Breast epithelium (tissue), 4 donors: Measurements from ENCODE around the gene CRACDL. TPM values are rescaled to one million over a fixed set of nuclear protein-coding genes. Genes with fewer than 3 reads are reported as not detected.

ENCODE experiments used
- DNase-seq, 2 donors: peaks; one replicate each; pipeline ENCODE4 v3.0.0-alpha.2; 2019; ENCODE audit warnings: low spot score in 2 of 2
- H3K27ac ChIP-seq, 2 donors: fragments of 200-600 bp; sonication (generic) in 1 of 2; one replicate each; pipeline ENCODE4 v1.5.1; 2016 to 2019; ENCODE audit warnings: mild to moderate bottlenecking in 1 of 2
- H3K27me3 ChIP-seq, 2 donors: fragments of 200-600 bp; sonication (generic) in 1 of 2; one replicate each; pipeline versions ENCODE4 v1.5.1 to v1.6.0; 2017 to 2019; ENCODE audit warnings: control low read depth in 1 of 2, mild to moderate bottlenecking in 1 of 2
- H3K36me3 ChIP-seq: fragments of 200-600 bp; one replicate; pipeline ENCODE4 v1.5.1; 2019
- H3K4me1 ChIP-seq, 2 donors: fragments of 200-600 bp; sonication (generic); one replicate each; pipeline ENCODE4 v1.5.1; 2016 to 2019; ENCODE audit warnings: control low read depth in 1 of 2
- H3K4me3 ChIP-seq, 3 donors: fragments of 200-600 bp; sonication (generic); 1 replicate in 2 of 3; 2 replicates in 1 of 3; pipeline ENCODE4 v1.5.1; 2016 to 2019; ENCODE audit warnings: mild to moderate bottlenecking in 3 of 3, moderate library complexity in 2 of 3
- H3K9me3 ChIP-seq, 2 donors: fragments of 200-600 bp; sonication (generic) in 1 of 2; one replicate each; pipeline ENCODE4 v1.5.1; 2016 to 2019; ENCODE audit warnings: control low read depth in 1 of 2
- POLR2A ChIP-seq: fragments of 450-650 bp; IDR thresholded peaks from one replicate; pipeline ENCODE4 v1.6.1; 2016; ENCODE audit warnings: antibody characterized with exemption, mild to moderate bottlenecking, moderate library complexity
- POLR2AphosphoS5 ChIP-seq, 3 donors: sonication (generic); formaldehyde crosslinking; IDR thresholded peaks; one replicate each; pipeline ENCODE4 v1.6.1; 2017; ENCODE audit warnings: antibody characterized with exemption in 3 of 3
- intact Hi-C: fragments of 100-400 bp; cut with DNase I; formaldehyde crosslinking; loops from one replicate; pipeline ENCODE4 v1.15.1; 2023; ENCODE audit warnings: low total_unique reads
- total RNA-seq, 3 donors: library from RNA; depleted of rRNA; stranded (reverse); fragments of >200 nt; gene quantifications; one replicate each; pipeline ENCODE4 v1.1.0, GENCODE V29; 2016
- TF ChIP-seq, protein P1 (sequence below), 3 donors: fragments of 450-650 bp; IDR thresholded peaks; one replicate each; pipeline ENCODE4 v1.5.1; 2016 to 2017; ENCODE audit warnings: antibody characterized with exemption in 3 of 3, mild to moderate bottlenecking in 3 of 3, moderate library complexity in 3 of 3

The CRACDL gene
- total RNA-seq, 3 donors from 2014 or later = 0.96 to 12.1 (median 10.8) TPM

- Histone ChIP-seq H3K27me3 (no peaks in the 10 kb centered on the region), H3K4me3 (no peak overlapping the region), H3K36me3 (no peaks in the 10 kb centered on the region), H3K4me1 (no peaks in the 10 kb centered on the region), H3K27ac (peak overlapping the region; percentile 91), H3K9me3 (peaks cover 0 to 10% of the 10 kb centered on the region in 2 donors)
- TF ChIP-seq POLR2AphosphoS5 (IDR thresholded peaks at IDR 0.05) = no peak
- TF ChIP-seq POLR2A = no peak
- TF ChIP-seq, protein P1, sequence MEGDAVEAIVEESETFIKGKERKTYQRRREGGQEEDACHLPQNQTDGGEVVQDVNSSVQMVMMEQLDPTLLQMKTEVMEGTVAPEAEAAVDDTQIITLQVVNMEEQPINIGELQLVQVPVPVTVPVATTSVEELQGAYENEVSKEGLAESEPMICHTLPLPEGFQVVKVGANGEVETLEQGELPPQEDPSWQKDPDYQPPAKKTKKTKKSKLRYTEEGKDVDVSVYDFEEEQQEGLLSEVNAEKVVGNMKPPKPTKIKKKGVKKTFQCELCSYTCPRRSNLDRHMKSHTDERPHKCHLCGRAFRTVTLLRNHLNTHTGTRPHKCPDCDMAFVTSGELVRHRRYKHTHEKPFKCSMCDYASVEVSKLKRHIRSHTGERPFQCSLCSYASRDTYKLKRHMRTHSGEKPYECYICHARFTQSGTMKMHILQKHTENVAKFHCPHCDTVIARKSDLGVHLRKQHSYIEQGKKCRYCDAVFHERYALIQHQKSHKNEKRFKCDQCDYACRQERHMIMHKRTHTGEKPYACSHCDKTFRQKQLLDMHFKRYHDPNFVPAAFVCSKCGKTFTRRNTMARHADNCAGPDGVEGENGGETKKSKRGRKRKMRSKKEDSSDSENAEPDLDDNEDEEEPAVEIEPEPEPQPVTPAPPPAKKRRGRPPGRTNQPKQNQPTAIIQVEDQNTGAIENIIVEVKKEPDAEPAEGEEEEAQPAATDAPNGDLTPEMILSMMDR (IDR thresholded peaks at IDR 0.05) = no peak
- no peak for DNase-seq
- intact Hi-C loops = no loop called here
These were observed 68.3 kb downstream of the CRACDL start for GRCh38 chr2:98867539-98868309.

- Histone ChIP-seq H3K27me3 (no peaks in the 10 kb centered on the region), H3K27ac (no peak overlapping the region), H3K4me1 (no peaks in the 10 kb centered on the region), H3K4me3 (no peak overlapping the region), H3K9me3 (peaks cover 0 to 24% of the 10 kb centered on the region in 2 donors), H3K36me3 (no peaks in the 10 kb centered on the region)
- no peak for DNase-seq
- TF ChIP-seq POLR2A (no peak), POLR2AphosphoS5 (IDR thresholded peaks at IDR 0.05) (no peak)
- TF ChIP-seq, protein P1 (IDR thresholded peaks at IDR 0.05) = no peak
- intact Hi-C loops = no loop called here
These were observed 70.0 kb downstream of the CRACDL start for GRCh38 chr2:98866033-98866432.

DNA sequence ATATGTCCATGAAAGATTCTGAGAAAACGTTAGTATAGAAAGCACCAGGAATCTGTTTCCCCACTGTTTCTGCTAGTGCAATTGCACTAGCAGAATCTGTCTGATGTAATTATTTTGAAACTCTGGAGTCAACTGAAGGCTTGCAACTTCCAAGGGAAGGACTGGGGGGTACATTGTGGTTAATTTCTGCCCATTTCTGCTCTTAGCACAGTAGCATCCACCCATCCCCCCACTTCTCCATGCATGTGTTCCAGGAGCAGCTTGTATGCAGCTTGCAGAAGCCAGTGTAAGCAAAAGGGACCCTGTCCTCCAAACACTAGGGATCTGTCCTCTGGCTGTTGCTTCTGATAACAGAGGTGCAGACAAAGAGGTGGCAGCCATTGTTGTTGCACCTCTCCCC, 74.4 kb downstream of the CRACDL start:
- no peak for DNase-seq
- no peak overlapping the region for H3K4me3 ChIP-seq
- peaks cover 0 to 37% of the 10 kb centered on the region in 2 donors for H3K9me3 ChIP-seq
- H3K27ac ChIP-seq = no peak overlapping the region
- TF ChIP-seq POLR2A = no peak
- TF ChIP-seq, protein P1 (IDR thresholded peaks at IDR 0.05) = no peak
- TF ChIP-seq POLR2AphosphoS5 (IDR thresholded peaks at IDR 0.05) = no peak
- no peaks in the 10 kb centered on the region for H3K27me3 ChIP-seq
- intact Hi-C loops = no loop called here
- no peaks in the 10 kb centered on the region for H3K36me3 ChIP-seq
- no peaks in the 10 kb centered on the region for H3K4me1 ChIP-seq

DNA sequence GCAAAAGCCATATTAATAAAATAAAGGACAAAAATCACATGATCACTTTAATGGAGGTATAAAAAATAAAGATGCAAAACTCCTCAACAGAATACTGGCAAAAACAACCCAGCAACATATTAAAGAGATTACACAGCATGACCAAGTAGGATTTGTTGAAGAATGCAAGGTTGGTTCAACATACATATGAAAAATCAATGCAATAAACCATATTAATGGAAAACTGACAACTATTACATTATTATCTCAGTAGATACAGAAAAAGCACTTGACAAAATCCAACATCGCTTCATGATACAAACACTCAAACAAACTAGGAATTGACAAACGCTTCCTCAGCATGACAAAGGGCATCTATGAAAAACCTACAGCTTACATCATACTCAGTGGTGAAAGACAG, 76.7 kb downstream of the CRACDL start:
- no peak overlapping the region for H3K27ac ChIP-seq
- H3K4me1 ChIP-seq = no peaks in the 10 kb centered on the region
- intact Hi-C loops = no loop called here
- no peak overlapping the region for H3K4me3 ChIP-seq
- no peak for DNase-seq
- H3K9me3 ChIP-seq = peaks cover 0 to 49% of the 10 kb centered on the region in 2 donors
- no peaks in the 10 kb centered on the region for H3K27me3 ChIP-seq
- TF ChIP-seq, protein P1 (IDR thresholded peaks at IDR 0.05) = no peak
- no peak for TF ChIP-seq POLR2A
- no peak for TF ChIP-seq POLR2AphosphoS5 (IDR thresholded peaks at IDR 0.05)
- no peaks in the 10 kb centered on the region for H3K36me3 ChIP-seq

DNA sequence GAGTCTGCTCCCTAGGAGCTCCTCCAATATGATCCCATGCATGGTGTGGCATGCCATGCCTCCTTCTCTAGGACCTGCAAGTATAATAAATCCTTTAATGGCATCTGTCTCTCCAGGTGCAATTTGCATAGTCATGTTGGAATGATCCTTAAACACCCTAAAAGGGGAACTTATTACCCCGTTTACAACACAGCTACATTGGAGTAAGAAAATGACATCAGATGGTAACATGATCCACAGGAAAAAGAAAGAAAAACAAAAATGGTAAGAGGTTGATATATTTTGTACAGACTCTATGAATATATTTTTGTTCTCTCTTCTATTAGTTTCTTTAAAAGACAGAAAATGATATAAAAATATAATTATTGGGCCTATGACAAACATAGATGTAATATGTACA, 79.0 kb downstream of the CRACDL start:
- no peaks in the 10 kb centered on the region for H3K36me3 ChIP-seq
- intact Hi-C loops = no loop called here
- H3K9me3 ChIP-seq = peaks cover 0 to 32% of the 10 kb centered on the region in 2 donors
- H3K27ac ChIP-seq = no peak overlapping the region
- no peaks in the 10 kb centered on the region for H3K27me3 ChIP-seq
- no peak for TF ChIP-seq POLR2AphosphoS5 (IDR thresholded peaks at IDR 0.05)
- no peaks in the 10 kb centered on the region for H3K4me1 ChIP-seq
- no peak overlapping the region for H3K4me3 ChIP-seq
- DNase-seq = no peak
